GM12892 (cell line): ENCODE measurements around the gene LFNG.

Source experiments
- DNase-seq: peaks from one replicate; pipeline ENCODE4 v3.0.0; 2011; ENCODE audit not compliant: insufficient read length
- FAIRE-seq: peaks from 2 replicates; lab custom pipeline; 2011; peaks lifted over from hg19 to GRCh38; lab: Jason Lieb, UNC
- POLR2A ChIP-seq: IDR thresholded peaks from 2 replicates; pipeline ENCODE4 v1.6.1; 2011; ENCODE audit warnings: low read depth, low read length, control low read depth
- POLR2AphosphoS5 ChIP-seq: IDR thresholded peaks from 2 replicates; pipeline ENCODE4 v1.6.1; 2011; ENCODE audit warnings: low read depth, low read length, control low read depth
- TAF1 ChIP-seq: IDR thresholded peaks from 2 replicates; pipeline ENCODE4 v1.6.1; 2011; ENCODE audit warnings: low read depth, mild to moderate bottlenecking, control low read depth, low read length, borderline replicate concordance

The LFNG gene

DNA sequence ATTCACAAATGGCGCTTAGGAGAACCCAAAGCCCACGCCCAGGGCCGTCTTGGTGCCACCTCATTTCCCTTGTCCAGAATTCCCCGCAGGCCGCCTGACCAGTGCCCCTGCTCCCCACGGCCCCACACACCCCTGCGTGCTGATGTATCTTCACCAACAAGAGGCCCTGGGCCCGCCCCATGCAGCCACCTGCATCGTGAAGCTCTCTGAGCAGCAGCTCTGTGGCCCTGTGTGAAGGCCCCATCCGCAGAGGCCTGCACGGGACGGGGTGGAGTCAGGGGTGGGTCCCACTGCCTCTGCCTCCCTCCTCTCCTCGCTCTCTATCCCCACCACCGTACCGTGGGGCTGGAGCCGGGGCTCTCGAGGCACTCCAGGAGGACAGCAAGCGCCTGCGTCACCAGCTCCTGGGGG is 21.1 kb downstream of the LFNG start:
- DNase-seq (no peak), FAIRE-seq (no peak)
- TF ChIP-seq POLR2AphosphoS5 (no peak), TAF1 (no peak), POLR2A (no peak)

DNA sequence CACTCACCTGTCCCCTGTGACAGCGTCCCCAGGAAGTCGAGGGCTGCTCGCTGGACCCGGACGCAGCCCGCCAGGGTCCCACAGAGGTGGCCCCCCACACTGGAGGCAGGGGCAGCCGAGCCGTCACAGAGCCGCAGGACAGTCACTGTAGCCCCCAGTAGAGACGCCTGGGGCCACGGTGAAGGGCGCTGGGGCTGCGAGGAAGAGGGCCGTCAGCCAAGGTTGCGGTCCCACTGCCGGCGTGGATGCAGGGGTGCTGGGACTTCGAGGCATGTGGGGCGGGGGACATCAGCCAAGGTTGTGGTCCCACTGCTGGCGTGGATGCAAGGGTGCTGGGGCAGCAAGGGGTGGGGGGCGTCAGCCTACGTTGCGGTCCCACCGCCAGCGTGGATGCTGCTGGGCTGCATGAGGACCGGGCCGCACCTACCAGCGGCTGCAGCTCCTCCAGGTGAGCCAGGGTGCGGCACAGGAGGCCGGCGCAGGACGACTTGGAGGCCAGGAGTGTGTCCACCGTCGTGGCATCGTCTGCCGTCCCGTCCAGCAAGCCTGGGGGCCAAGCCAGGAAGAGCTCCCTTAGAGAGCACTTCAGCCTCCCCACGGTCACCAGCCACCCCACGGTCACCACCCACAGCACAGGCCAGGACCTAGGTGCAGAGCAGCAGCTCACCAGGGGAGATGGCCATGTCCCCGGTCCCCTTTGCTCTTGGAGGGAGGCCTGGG is 21.9 kb downstream of the LFNG start:
- no peak for DNase-seq
- TF ChIP-seq POLR2A (no peak), TAF1 (no peak), POLR2AphosphoS5 (no peak)
- FAIRE-seq: no peak

DNA sequence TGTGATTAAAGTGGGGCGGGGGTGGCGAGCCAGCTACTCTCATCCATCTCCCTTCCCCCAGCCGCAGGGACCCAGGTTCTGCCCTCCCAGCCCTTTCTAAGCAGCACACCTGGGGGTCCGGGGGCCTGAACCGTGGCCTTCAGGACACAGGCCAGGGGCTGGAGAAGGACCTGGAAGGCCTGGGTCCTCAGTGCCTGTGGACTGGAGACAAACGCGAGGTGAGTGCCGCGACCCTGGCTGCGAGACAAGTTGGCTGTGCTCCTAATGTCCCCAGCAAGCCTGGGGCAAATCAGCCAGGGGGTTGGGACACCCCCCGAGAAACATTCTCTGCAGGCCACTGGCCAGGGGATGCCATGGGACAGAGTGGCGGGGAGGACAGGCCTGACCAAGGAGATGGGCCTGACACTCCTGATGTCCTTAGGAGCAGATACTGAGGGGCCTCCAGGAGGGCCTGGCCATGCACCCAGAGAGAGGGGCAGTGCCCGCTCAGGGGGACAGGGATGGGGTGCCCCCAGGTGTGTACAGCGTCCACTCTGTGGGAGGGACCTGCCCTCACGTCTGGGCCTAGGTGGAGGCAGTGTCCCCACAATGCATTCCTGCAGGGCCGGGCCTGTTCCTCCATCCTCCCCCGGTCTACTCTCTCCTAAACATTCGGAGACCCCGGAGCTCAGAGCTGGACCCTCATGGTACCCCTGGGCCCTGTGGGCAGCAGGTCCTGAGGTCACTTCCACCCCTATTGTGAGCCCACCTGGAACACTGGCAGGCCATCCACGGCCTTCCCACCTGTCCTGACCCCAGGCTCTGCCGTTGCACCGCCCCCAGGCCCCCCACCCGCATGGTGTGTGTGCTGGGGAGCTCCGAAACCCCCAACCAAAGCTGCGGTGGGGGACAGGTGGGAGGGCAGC is 22.7 kb downstream of the LFNG start:
- FAIRE-seq: no peak
- TF ChIP-seq POLR2AphosphoS5 (no peak), POLR2A (no peak), TAF1 (no peak)
- no peak for DNase-seq

DNA sequence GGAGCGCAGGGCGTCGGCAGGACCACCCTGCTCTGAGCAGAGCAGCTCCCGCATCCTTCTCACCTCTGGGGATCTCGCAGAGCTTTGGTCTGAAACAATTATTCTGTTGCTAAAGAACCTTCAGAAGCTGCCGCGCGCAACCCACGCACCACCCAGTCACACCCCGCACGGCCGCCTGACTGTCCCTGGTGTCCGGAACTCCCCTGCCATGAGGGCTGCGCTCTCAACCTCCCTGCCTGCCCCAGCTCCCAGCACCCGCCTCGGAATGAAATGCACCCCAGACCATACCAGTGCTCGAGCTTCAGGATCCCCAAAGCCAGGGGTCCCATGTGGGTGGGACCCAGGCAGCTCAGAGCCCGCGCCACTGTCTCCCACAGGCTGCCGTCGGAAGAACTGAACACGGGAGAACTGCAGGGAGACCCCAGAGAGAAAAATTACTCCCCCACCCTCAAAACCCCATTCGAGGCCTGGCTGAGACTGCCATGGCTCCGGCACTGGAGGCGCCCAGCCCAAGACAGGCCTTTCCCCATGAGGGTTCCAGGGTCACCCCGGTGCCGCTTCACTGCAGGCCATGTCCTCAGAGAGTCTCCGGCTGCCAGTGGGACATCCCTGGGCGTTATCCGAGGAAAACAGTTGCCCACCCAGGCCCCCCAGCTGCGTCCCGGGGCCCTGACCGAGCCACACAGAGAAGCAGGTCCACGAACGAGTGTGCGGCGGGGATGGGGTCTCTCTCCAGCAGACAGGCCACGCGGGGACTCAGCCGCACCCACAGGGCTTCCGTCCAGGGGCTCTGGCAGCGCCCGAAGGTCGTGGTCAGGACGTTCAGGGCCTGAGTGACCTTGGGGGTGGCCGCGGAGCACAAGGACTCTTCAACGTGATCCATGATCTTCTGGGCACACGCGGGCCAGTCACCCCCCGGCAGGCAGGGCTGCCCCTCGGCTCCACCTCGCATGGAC is 23.6 kb downstream of the LFNG start:
- DNase-seq: no peak
- FAIRE-seq: no peak
- TF ChIP-seq POLR2AphosphoS5: no peak
- TF ChIP-seq POLR2A: no peak
- TF ChIP-seq TAF1: no peak

DNA sequence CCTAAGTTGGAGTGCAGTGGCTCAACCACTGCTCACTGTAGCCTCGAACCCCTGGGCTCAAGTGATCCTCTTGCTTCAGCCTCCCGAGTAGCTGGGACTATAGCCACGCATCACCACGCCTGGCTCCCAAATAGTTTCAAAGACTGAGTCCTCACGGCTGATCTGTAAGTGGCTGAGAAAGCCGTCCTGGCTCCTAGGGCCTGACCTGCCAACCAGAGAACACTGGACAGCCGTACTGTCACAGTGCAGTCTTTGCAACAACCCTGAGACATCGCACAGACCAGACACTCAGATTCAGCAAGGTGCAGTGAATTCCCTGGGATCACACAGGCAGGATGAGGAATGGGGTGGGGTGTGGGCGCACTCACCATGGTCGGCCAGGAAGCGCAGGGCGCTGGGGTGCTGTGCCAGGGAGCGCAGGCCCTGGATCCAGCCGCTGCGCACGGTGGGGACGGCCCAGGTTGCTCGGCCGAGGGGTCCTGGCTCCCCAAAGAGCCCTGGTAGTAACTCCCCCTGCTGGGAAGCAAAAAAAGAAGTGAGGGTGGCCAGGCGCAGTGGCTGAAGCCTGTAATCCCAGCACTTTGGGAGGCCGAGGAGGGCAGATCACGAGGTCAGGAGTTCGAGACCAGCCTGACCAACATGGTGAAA is 25.1 kb downstream of the LFNG start:
- DNase-seq (no peak), FAIRE-seq (no peak)

DNA sequence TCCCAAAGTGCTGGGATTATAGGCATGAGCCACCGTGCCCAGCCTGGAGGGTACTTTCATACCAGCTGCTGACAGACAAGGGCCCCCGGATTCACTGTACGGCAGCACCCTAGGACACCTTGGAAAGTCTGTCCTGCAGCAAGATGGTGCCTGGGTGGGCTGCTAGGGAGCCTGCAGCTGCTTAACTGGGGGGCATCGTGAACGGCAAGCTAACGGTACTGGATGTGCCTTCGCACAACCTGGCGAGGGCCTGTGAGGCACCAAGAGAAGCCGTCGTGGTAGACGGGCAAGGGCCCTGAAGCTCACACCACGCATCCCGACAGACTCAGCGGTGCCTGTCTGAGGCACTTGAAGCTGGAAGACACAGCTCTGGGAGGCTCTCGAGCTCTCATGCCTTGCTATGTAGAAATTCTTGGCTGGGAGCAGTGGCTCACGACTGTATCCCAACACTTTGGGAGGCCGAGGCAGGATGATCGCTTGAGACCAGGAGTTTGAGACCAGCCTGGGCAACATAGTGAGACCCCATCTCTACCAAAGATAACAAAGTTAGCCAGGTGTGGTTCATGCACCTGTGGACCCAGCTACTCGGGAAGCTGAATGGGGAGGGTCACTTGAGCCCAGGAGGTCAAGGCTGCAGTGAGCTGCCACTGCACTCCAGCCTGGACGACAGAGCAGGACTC is 26.3 kb downstream of the LFNG start:
- no peak for TF ChIP-seq TAF1
- no peak for TF ChIP-seq POLR2AphosphoS5
- no peak for TF ChIP-seq POLR2A
- no peak for DNase-seq
- FAIRE-seq: no peak

More for the DNA sequence above, 25.1 kb downstream of the LFNG start:
- TF ChIP-seq POLR2AphosphoS5: no peak
- no peak for TF ChIP-seq POLR2A
- TF ChIP-seq TAF1: no peak

DNA sequence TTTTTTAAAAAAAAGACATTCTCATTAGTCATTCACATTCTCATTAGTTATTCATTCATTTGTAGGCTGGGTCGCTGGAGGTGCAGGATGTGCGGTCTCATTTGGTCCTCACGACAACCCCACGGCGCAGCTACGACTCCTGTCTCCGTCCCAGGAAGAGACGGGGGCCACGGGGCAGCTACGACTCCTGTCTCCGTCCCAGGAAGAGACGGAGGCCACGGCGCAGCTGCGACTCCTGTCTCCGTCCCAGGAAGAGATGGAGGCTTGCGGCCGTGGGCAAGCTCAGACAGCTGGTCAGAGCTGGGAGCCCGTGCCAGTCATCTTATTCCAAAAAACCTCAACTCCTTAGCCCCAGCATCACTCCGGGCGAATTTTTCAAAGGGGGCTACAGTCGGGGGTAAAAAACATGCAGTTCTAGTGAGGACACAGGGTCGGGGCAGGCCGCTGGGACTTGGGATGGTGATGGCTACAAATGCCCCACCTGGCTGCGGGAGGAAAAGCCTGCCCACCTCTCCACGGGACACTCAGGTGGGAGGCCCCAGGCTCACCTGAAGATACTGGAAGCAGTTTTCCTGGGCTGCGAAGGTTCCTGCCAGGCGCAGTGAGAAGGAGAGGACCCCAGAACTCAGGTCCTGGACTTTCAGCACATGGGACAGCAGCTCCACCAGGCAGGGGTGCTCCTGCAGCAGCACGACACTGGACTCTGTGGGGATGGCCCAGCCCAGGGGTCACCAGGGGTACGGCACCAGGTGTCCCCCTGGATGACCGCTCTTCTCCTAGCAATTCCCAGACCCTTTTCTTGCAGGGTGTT is 27.4 kb downstream of the LFNG start:
- TF ChIP-seq POLR2AphosphoS5 (no peak), TAF1 (no peak), POLR2A (no peak)
- no peak for FAIRE-seq
- DNase-seq: no peak

DNA sequence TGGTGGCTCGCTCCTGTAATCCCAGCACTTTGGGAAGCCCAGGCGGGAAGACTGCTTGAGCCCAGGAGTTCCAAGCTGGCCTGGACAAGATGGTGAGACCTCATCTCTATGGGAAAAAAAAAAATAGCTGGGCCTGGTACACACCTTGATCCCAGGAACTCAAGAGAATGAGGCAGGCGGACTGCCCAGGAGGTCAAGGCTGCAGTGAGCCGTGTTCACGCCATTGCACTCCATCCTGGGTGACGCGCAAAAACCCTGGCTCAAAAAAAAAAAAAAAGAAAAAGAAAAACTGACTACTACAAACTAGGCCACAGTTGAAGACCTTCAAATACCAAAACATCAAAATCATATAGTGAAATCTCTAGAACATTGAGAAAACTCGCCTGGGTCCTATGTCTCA is 31.8 kb downstream of the LFNG start:
- FAIRE-seq (no peak), DNase-seq (no peak)
- no peak for TF ChIP-seq POLR2AphosphoS5
- TF ChIP-seq TAF1: no peak
- TF ChIP-seq POLR2A: no peak

DNA sequence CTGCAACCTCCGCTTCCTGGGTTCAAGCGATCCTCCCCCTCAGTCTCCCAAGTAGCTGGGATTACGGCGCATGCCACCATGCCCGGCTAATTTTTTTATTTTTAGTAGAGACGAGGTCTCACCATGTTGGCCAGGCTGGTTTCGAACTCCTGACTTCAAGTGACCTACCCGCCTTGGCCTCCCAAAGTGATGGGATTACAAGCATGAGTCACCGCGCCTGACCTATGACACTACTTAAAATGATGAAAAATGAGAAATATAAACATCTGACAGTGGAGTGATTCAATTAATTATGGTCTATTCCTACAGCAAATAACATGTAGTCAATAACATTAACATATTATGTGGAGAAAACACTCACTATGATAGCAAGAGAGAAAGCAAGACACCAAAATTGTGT is 33.5 kb downstream of the LFNG start:
- DNase-seq (no peak), FAIRE-seq (no peak)
- TF ChIP-seq POLR2AphosphoS5: no peak
- TF ChIP-seq TAF1: no peak
- TF ChIP-seq POLR2A: no peak
